SK-N-SH treated with all-trans-retinoic acid at 6 μM for 48 hours (cell line): Measurements from ENCODE around the gene CNP.

ENCODE experiments used
- ATAC-seq: fragments of 200-7000 bp; cut with Tn5 transposase; 3 replicates; pipeline ENCODE4 v1.9.1; 2020; ENCODE audit warnings: mild to moderate bottlenecking, moderate library complexity
- ARNTL ChIP-seq: fragments of 450-650 bp; formaldehyde crosslinking; IDR thresholded peaks from 2 replicates; pipeline ENCODE4 v1.5.0; 2020; ENCODE audit warnings: low read depth, mild to moderate bottlenecking, moderate library complexity, borderline replicate concordance
- BACH2 ChIP-seq: fragments of 250-450 bp; sonication (Bioruptor Pico); IDR thresholded peaks from 2 replicates; pipeline ENCODE4 v1.9.0; 2021; ENCODE audit warnings: mild to moderate bottlenecking, borderline replicate concordance
- CSDC2 ChIP-seq: fragments of 250-450 bp; sonication (Bioruptor Pico); IDR thresholded peaks from 2 replicates; pipeline ENCODE4 v1.5.0; 2020; ENCODE audit warnings: mild to moderate bottlenecking, moderate library complexity
- ESRRG ChIP-seq: fragments of 250-450 bp; sonication (Bioruptor Pico); IDR thresholded peaks from 2 replicates; pipeline ENCODE4 v1.6.1; 2021; ENCODE audit warnings: mild to moderate bottlenecking
- GLIS3 ChIP-seq: fragments of 250-450 bp; sonication (Bioruptor Pico); IDR thresholded peaks from 2 replicates; pipeline ENCODE4 v1.5.0; 2020; ENCODE audit warnings: mild to moderate bottlenecking, moderate library complexity
- ISL1 ChIP-seq: fragments of 250-450 bp; sonication (Bioruptor Pico); IDR thresholded peaks from 2 replicates; pipeline ENCODE4 v2.1.2; 2022; ENCODE audit warnings: mild to moderate bottlenecking, moderate library complexity
- OSR1 ChIP-seq: fragments of 250-450 bp; sonication (Bioruptor Pico); IDR thresholded peaks from 2 replicates; pipeline ENCODE4 v1.8.0; 2022; ENCODE audit warnings: moderate library complexity, mild to moderate bottlenecking, inconsistent platforms
- PPARA ChIP-seq: fragments of 250-450 bp; sonication (Bioruptor Pico); IDR thresholded peaks from 2 replicates; pipeline ENCODE4 v1.5.0; 2020; ENCODE audit warnings: mild to moderate bottlenecking, borderline replicate concordance
- SNAI2 ChIP-seq: fragments of 250-450 bp; sonication (Bioruptor Pico); IDR thresholded peaks from 2 replicates; pipeline ENCODE4 v1.5.0; 2020; ENCODE audit warnings: mild to moderate bottlenecking, moderate library complexity
- TCF4 ChIP-seq: fragments of 250-450 bp; sonication (Bioruptor Pico); IDR thresholded peaks from 2 replicates; pipeline ENCODE4 v1.8.0; 2021; ENCODE audit warnings: mild to moderate bottlenecking, moderate library complexity, borderline replicate concordance
- TOX ChIP-seq: fragments of 250-450 bp; sonication (Bioruptor Pico); IDR thresholded peaks from 2 replicates; pipeline ENCODE4 v1.8.0; 2021; ENCODE audit warnings: mild to moderate bottlenecking, moderate library complexity, borderline replicate concordance
- ZC3H10 ChIP-seq: fragments of 250-450 bp; sonication (Bioruptor Pico); IDR thresholded peaks from 2 replicates; pipeline ENCODE4 v1.5.1; 2021; ENCODE audit warnings: mild to moderate bottlenecking, moderate library complexity
- ZFP3 ChIP-seq: fragments of 250-450 bp; sonication (Bioruptor Pico); IDR thresholded peaks from 2 replicates; pipeline ENCODE4 v1.5.0; 2020; ENCODE audit warnings: mild to moderate bottlenecking, moderate library complexity
- ZFP30 ChIP-seq: fragments of 450-650 bp; formaldehyde crosslinking; IDR thresholded peaks from 2 replicates; pipeline ENCODE4 v1.5.0; 2022; ENCODE audit warnings: mild to moderate bottlenecking, moderate library complexity
- ZNF565 ChIP-seq: fragments of 450-650 bp; formaldehyde crosslinking; conservative IDR thresholded peaks from 2 replicates; pipeline ENCODE4 v1.5.0; 2020; ENCODE audit warnings: low read depth, mild to moderate bottlenecking, moderate library complexity
- ZNF70 ChIP-seq: fragments of 450-650 bp; formaldehyde crosslinking; IDR thresholded peaks from 2 replicates; pipeline ENCODE4 v1.5.0; 2020; ENCODE audit warnings: mild to moderate bottlenecking, moderate library complexity
- ZNF8 ChIP-seq: fragments of 450-650 bp; formaldehyde crosslinking; IDR thresholded peaks from 2 replicates; pipeline ENCODE4 v1.5.0; 2020; ENCODE audit warnings: mild to moderate bottlenecking, moderate library complexity
- TF ChIP-seq, protein P1 (sequence below): fragments of 250-450 bp; sonication (Bioruptor Pico); IDR thresholded peaks from 2 replicates; pipeline ENCODE4 v1.8.0; 2021; ENCODE audit warnings: low read depth, mild to moderate bottlenecking, moderate library complexity, borderline replicate concordance
- TF ChIP-seq, protein P2 (sequence below): fragments of 250-450 bp; sonication (Bioruptor Pico); IDR thresholded peaks from 2 replicates; pipeline ENCODE4 v1.5.1; 2020; ENCODE audit warnings: low read depth, mild to moderate bottlenecking, moderate library complexity
- TF ChIP-seq, protein P3 (sequence below): fragments of 250-450 bp; sonication (Bioruptor Pico); IDR thresholded peaks from 2 replicates; pipeline ENCODE4 v1.5.0; 2020; ENCODE audit warnings: mild to moderate bottlenecking, moderate library complexity
- TF ChIP-seq, protein P4 (sequence below): fragments of 250-450 bp; sonication (Bioruptor Pico); IDR thresholded peaks from 2 replicates; pipeline ENCODE4 v1.5.1; 2021; ENCODE audit warnings: mild to moderate bottlenecking, moderate library complexity

The CNP gene

DNA sequence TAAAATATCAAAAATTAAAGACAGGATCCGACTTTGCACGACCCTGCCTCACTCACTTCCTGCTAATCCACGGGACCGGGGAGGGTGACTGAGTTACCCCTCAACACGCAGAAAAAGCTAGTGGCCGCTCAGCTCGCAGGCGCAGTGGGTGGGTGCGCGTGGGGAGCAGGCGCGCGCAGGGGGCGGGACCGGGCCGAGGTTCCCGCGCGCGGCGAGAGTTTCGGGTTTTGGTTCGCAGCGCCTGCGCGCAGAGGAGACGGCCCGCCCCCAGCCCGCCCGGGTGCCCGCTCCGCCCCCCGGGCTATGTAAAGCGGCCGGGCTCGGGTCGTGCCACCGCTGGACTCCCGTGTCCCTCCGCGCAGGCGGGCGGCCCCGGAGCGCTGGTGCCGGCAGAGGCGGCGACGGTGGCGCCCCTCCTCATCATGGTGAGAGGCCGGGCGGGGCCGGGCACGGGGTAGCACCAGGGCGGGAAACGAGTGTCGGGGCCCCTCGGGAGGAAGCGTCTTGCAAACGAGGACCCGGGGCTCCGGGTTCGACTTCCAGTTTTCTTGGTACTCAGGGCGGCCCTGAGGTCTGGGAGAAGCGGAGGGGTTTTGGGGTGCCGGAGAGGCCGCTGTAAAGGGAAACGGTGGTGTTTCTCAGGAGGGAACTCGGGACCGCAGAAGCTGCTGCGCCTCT lies at the start of gene CNP:
TSS of gene CNP (plus strand) at position 333 of the 678 bp plus-strand sequence. CDS start at position 423, 90 bp downstream.
- peak; percentile 84 for ATAC-seq
- TF ChIP-seq ZC3H10 (0 out of 2 replicates have a peak, but pooled peaks have one; percentile 7), TOX (CRISPR knock-in tag) (no peak), GLIS3 (CRISPR knock-in tag) (0 out of 2 replicates have a peak, but pooled peaks have one; percentile 5)

DNA sequence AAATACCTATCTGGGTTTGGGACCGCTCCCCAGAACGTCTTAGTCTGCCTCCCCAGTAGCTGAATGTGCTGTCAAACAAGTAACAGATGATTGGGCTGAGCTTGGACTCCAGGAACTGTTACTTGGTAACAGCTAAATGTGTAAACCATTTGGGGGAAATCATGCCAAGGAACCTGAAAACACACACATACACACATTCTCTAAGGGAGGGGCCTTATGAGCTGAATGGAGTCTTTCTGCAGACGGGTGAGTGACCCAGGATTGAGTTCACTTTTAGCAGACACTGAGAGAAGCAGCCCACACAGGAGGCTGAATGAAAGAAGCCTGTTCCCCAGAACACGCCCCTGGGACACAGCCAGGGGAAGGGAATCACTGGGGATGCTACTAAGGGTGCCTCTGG lies 49.4 kb upstream of the CNP start:
- no peak for ATAC-seq
- TF ChIP-seq ZNF8 (CRISPR knock-in tag): no peak
- TF ChIP-seq, protein P1, sequence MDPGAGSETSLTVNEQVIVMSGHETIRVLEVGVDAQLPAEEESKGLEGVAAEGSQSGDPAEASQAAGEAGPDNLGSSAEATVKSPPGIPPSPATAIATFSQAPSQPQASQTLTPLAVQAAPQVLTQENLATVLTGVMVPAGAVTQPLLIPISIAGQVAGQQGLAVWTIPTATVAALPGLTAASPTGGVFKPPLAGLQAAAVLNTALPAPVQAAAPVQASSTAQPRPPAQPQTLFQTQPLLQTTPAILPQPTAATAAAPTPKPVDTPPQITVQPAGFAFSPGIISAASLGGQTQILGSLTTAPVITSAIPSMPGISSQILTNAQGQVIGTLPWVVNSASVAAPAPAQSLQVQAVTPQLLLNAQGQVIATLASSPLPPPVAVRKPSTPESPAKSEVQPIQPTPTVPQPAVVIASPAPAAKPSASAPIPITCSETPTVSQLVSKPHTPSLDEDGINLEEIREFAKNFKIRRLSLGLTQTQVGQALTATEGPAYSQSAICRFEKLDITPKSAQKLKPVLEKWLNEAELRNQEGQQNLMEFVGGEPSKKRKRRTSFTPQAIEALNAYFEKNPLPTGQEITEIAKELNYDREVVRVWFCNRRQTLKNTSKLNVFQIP (CRISPR knock-in tag): no peak
- TF ChIP-seq ESRRG (CRISPR knock-in tag): no peak
- no peak for TF ChIP-seq ZC3H10
- TF ChIP-seq OSR1 (CRISPR knock-in tag): no peak
- TF ChIP-seq ISL1 (CRISPR knock-in tag): no peak
- no peak for TF ChIP-seq ZFP3
- TF ChIP-seq ZNF565 (CRISPR knock-in tag): no peak
- no peak for TF ChIP-seq PPARA (CRISPR knock-in tag)
- no peak for TF ChIP-seq BACH2 (CRISPR knock-in tag)
- no peak for TF ChIP-seq ZNF70 (CRISPR knock-in tag)

DNA sequence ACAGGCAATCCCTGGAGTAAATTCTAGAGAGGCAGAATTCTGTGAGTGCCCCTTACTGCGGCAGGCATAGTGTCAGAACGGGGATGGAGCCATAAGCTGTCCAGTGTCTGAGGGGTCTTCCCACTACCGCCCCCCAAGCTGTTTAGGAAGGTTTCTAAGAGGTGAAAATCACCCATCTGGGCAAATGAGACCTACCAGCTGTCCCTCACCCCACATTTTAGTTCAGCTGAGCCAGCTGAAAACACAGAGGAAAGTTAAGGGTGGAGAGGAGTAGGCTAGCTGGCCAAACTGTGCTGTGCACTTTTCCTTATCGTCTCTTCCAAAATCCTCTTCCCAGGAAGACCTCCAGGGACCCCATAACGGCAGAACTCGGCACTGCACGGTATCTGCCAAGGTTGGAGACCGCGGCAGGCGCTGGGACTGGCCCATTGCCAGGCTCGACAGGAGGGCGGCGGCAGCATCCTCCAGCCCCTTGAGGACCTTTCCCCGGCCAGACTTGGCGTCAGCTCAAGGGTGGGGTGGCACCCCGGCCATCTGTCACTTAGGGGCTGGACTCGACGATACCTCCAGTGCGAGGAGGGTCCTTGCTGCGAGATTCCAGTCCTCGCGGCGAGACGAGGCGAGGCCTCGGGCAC lies 48.8 kb upstream of the CNP start:
- peak; percentile 26 for ATAC-seq
- TF ChIP-seq PPARA (CRISPR knock-in tag) (no peak), ZNF565 (CRISPR knock-in tag) (no peak), ZNF8 (CRISPR knock-in tag) (no peak), SNAI2 (no peak), ZFP3 (no peak), GLIS3 (CRISPR knock-in tag) (no peak), ZNF70 (CRISPR knock-in tag) (no peak), TCF4 (CRISPR knock-in tag) (no peak), ISL1 (CRISPR knock-in tag) (no peak), BACH2 (CRISPR knock-in tag) (no peak)
- TF ChIP-seq, protein P2, sequence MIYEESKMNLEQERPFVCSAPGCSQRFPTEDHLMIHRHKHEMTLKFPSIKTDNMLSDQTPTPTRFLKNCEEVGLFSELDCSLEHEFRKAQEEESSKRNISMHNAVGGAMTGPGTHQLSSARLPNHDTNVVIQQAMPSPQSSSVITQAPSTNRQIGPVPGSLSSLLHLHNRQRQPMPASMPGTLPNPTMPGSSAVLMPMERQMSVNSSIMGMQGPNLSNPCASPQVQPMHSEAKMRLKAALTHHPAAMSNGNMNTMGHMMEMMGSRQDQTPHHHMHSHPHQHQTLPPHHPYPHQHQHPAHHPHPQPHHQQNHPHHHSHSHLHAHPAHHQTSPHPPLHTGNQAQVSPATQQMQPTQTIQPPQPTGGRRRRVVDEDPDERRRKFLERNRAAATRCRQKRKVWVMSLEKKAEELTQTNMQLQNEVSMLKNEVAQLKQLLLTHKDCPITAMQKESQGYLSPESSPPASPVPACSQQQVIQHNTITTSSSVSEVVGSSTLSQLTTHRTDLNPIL (CRISPR knock-in tag): no peak
- TF ChIP-seq, protein P3, sequence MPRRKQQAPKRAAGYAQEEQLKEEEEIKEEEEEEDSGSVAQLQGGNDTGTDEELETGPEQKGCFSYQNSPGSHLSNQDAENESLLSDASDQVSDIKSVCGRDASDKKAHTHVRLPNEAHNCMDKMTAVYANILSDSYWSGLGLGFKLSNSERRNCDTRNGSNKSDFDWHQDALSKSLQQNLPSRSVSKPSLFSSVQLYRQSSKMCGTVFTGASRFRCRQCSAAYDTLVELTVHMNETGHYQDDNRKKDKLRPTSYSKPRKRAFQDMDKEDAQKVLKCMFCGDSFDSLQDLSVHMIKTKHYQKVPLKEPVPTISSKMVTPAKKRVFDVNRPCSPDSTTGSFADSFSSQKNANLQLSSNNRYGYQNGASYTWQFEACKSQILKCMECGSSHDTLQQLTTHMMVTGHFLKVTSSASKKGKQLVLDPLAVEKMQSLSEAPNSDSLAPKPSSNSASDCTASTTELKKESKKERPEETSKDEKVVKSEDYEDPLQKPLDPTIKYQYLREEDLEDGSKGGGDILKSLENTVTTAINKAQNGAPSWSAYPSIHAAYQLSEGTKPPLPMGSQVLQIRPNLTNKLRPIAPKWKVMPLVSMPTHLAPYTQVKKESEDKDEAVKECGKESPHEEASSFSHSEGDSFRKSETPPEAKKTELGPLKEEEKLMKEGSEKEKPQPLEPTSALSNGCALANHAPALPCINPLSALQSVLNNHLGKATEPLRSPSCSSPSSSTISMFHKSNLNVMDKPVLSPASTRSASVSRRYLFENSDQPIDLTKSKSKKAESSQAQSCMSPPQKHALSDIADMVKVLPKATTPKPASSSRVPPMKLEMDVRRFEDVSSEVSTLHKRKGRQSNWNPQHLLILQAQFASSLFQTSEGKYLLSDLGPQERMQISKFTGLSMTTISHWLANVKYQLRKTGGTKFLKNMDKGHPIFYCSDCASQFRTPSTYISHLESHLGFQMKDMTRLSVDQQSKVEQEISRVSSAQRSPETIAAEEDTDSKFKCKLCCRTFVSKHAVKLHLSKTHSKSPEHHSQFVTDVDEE (CRISPR knock-in tag): no peak
- TF ChIP-seq, all 23 proteins: peak for 0

DNA sequence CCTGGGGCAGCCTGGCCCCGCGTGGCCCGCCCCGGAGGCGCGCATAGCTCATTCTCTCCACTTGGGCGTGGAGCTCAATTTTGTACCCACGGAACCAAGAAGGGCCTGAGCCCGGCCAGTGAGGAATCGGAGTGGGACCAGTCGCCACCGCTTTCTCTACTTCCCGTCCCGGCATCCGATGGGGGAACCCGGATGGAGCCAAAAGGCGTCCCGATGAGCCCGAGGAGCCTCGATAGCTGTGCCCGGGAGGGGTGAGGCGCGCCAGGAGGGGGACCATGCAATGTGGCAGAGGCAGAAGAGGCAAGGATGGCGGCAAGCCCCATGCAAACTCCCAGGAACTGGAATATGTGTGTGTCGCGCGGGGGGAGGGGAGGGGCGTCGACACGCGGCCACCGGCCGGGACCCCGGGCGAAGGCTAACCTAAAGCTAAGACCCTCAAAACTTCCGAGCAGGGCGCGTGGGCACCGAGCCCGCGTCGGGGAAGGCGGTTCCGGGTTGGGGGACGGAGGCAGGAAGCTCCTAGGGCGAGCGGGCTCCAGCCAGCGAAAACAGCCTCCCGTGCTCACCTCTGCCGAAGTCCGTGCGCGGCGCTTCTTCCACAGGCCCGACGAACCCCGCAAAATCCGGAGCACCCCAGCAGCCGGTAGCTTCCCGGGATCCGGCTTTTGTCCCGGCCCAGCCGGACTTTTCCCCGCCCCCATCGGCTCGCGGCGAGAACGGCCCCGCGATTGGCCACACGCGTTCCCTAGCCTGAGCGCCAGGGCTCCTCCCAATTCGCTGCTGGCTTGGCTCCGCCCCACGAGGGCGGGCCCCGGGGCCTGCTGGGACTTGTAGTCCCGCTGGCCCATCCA lies 48.1 kb upstream of the CNP start, which contains the start of gene ACLY:
TSS of gene ACLY (minus strand) at position 638 of the 851 bp plus-strand sequence. CDS start 5,078 bp downstream, outside the sequence.
- ATAC-seq: peak; percentile 94
- no peak for TF ChIP-seq BACH2 (CRISPR knock-in tag)
- no peak for TF ChIP-seq ESRRG (CRISPR knock-in tag)
- no peak for TF ChIP-seq CSDC2
- no peak for TF ChIP-seq TCF4 (CRISPR knock-in tag)
- TF ChIP-seq ZFP3: no peak
- TF ChIP-seq ZFP30: no peak
- TF ChIP-seq TOX (CRISPR knock-in tag): no peak
- TF ChIP-seq, protein P3 (CRISPR knock-in tag): no peak
- TF ChIP-seq, protein P4, sequence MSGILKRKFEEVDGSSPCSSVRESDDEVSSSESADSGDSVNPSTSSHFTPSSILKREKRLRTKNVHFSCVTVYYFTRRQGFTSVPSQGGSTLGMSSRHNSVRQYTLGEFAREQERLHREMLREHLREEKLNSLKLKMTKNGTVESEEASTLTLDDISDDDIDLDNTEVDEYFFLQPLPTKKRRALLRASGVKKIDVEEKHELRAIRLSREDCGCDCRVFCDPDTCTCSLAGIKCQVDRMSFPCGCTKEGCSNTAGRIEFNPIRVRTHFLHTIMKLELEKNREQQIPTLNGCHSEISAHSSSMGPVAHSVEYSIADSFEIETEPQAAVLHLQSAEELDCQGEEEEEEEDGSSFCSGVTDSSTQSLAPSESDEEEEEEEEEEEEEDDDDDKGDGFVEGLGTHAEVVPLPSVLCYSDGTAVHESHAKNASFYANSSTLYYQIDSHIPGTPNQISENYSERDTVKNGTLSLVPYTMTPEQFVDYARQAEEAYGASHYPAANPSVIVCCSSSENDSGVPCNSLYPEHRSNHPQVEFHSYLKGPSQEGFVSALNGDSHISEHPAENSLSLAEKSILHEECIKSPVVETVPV: no peak
- TF ChIP-seq ARNTL: no peak
- no peak for TF ChIP-seq ZNF565 (CRISPR knock-in tag)
